Measurements from ENCODE around the gene TMEM14C. TPM values are rescaled to one million over a fixed set of nuclear protein-coding genes. Genes with fewer than 3 reads are reported as not detected.

Gene TMEM14C
- 36.6 TPM for total RNA-seq

GRCh38 chr6:10722820-10723566 is at the start of gene TMEM14C:
TMEM14C (plus strand) TSS chr6:10723070; CDS start chr6:10724614, 1,544 bp downstream.

GRCh38 chr6:10694302-10695085 is 28.4 kb upstream of the TMEM14C start, which contains the start of the genes C6orf52 and PAK1IP1:
C6orf52 (minus strand) TSS chr6:10694616; CDS start chr6:10687550, 7,066 bp downstream.
PAK1IP1 (plus strand) TSS chr6:10694972; CDS start chr6:10694986, 14 bp downstream.

GRCh38 chr6:10747251-10747972 is 24.5 kb downstream of the TMEM14C start, which contains the start of gene TMEM14B:
TMEM14B (plus strand) TSS chr6:10747805; CDS start chr6:10749246, 1,441 bp downstream.

Small RNA genes within 50 kb of the gene (small RNA-seq; reads per million reads assigned to genes)
- gene RF00019 (ENCODE audit: low replicate concordance) (not detected), gene RNA5SP203 (ENCODE audit: low replicate concordance) (not detected)

Other genes starting within 250 kb of the TMEM14C start
- 26.3 TPM for gene GCNT2, start 201.7 kb upstream of the TMEM14C start, total RNA-seq
- gene C6orf52, start 28.5 kb upstream of the TMEM14C start, total RNA-seq: not detected
- 14.1 TPM for gene PAK1IP1, start 28.1 kb upstream of the TMEM14C start, total RNA-seq
- gene TMEM14B, start 24.7 kb downstream of the TMEM14C start, total RNA-seq: 70.7 TPM
- gene MAK, start 115.5 kb downstream of the TMEM14C start, total RNA-seq: 0.31 TPM
- gene GCM2, start 159.0 kb downstream of the TMEM14C start, total RNA-seq: not detected
- 11.9 TPM for gene SYCP2L, start 164.0 kb downstream of the TMEM14C start, total RNA-seq

Data from parietal lobe (tissue), 2 donors.